IMR-90 (cell line): ENCODE results near the gene TEK. TPM values are rescaled to one million over a fixed set of nuclear protein-coding genes. Genes with fewer than 3 reads are reported as not detected.

Source experiments
- ATAC-seq: fragments of 200-7000 bp; cut with Tn5 transposase; 2 replicates; pipeline ENCODE4 v1.9.1; 2020; ENCODE audit warnings: low read depth, mild to moderate bottlenecking, moderate library complexity
- BruUV-seq: library from RNA; stranded (reverse); fragments of 400-500 nt; replicated peaks from 2 replicates; lab custom pipeline; 2021; lab: Mats Ljungman, UMichigan
- CTCF ChIA-PET: fragments of 300-600 bp; formaldehyde crosslinking; extraction: SDS; loops from one replicate; lab custom pipeline; 2021; ENCODE audit warnings: antibody characterized with exemption; lab: Yijun Ruan, JAX
- POLR2A ChIA-PET: fragments of 300-600 bp; sonication (Branson Sonifier 250); formaldehyde crosslinking; loops from one replicate; lab custom pipeline; 2022; ENCODE audit warnings: antibody characterized with exemption; ENCODE audit not compliant: unreplicated experiment; lab: Charles Lee
- DNase-seq: peaks from one replicate; pipeline ENCODE4 v3.0.0; 2013
- H2AFZ ChIP-seq: replicated peaks from 2 replicates; pipeline ENCODE3; 2013; ENCODE audit warnings: low read length, mild to moderate bottlenecking; ENCODE audit not compliant: poor library complexity
- H2AK5ac ChIP-seq: 2 replicates; pipeline ENCODE4 v1.6.1; 2013; ENCODE audit warnings: low read depth, low read length, inconsistent platforms
- H2AK9ac ChIP-seq: replicated peaks from 2 replicates; pipeline ENCODE3; 2013; ENCODE audit warnings: mild to moderate bottlenecking, low read depth, low read length, moderate library complexity; ENCODE audit not compliant: poor library complexity
- H2BK120ac ChIP-seq: 2 replicates; pipeline ENCODE4 v1.6.1; 2013; ENCODE audit warnings: low read depth, low read length, inconsistent platforms
- H2BK15ac ChIP-seq: 3 replicates; pipeline ENCODE4 v1.6.1; 2013; ENCODE audit warnings: low read depth, low read length, inconsistent platforms
- H2BK20ac ChIP-seq: 2 replicates; pipeline ENCODE4 v1.6.1; 2013; ENCODE audit warnings: low read depth, mild to moderate bottlenecking, inconsistent platforms, low read length, moderate library complexity
- H2BK5ac ChIP-seq: 2 replicates; pipeline ENCODE4 v1.6.1; 2013; ENCODE audit warnings: mild to moderate bottlenecking, low read depth, low read length, inconsistent platforms; ENCODE audit not compliant: poor library complexity, severe bottlenecking
- H3K14ac ChIP-seq: replicated peaks from 2 replicates; pipeline ENCODE4 v1.6.1; 2013; ENCODE audit warnings: low read depth, low read length, inconsistent platforms
- H3K18ac ChIP-seq: 2 replicates; pipeline ENCODE4 v1.6.1; 2013; ENCODE audit warnings: low read depth, low read length, control low read depth
- H3K23ac ChIP-seq: 2 replicates; pipeline ENCODE4 v1.6.1; 2013; ENCODE audit warnings: low read depth, low read length, inconsistent platforms
- H3K27ac ChIP-seq: 2 replicates; pipeline ENCODE4 v1.5.1; 2013; ENCODE audit warnings: mild to moderate bottlenecking, control low read depth, low read length; ENCODE audit not compliant: insufficient read depth
- H3K27me3 ChIP-seq: 2 replicates; pipeline ENCODE4 v1.6.1; 2013; ENCODE audit warnings: low read length; ENCODE audit not compliant: control insufficient read depth, insufficient read depth
- H3K36me3 ChIP-seq: 2 replicates; pipeline ENCODE4 v1.6.1; 2013; ENCODE audit warnings: low read length, mixed read lengths; ENCODE audit not compliant: control insufficient read depth, insufficient read depth
- H3K4ac ChIP-seq: 2 replicates; pipeline ENCODE4 v1.6.1; 2013; ENCODE audit warnings: low read depth, low read length, inconsistent platforms
- H3K4me1 ChIP-seq: 2 replicates; pipeline ENCODE4 v1.6.1; 2013; ENCODE audit warnings: low read length, mixed read lengths; ENCODE audit not compliant: control insufficient read depth, insufficient read depth
- H3K4me2 ChIP-seq: 2 replicates; pipeline ENCODE4 v1.6.1; 2013; ENCODE audit warnings: low read depth, mild to moderate bottlenecking, control low read depth, low read length, moderate library complexity
- H3K4me3 ChIP-seq: 2 replicates; pipeline ENCODE4 v1.5.1; 2013; ENCODE audit warnings: low read depth, mild to moderate bottlenecking, control low read depth, low read length, moderate library complexity; ENCODE audit not compliant: insufficient read depth
- H3K56ac ChIP-seq: 2 replicates; pipeline ENCODE4 v1.6.1; 2013; ENCODE audit warnings: low read length, inconsistent platforms; ENCODE audit not compliant: insufficient read depth; ENCODE audit errors: extremely low read depth
- H3K79me1 ChIP-seq, 2 experiments: 2 replicates each; pipeline ENCODE4 v1.6.1; 2013; ENCODE audit warnings: low read length in 2 of 2, inconsistent platforms in 1 of 2, low read depth in 1 of 2
- H3K9ac ChIP-seq: 2 replicates; pipeline ENCODE4 v1.6.1; 2013; ENCODE audit warnings: low read depth, low read length, control low read depth
- H3K9me1 ChIP-seq: 2 replicates; pipeline ENCODE4 v1.6.1; 2013; ENCODE audit warnings: low read length, inconsistent platforms; ENCODE audit not compliant: insufficient read depth
- H3K9me3 ChIP-seq: 2 replicates; pipeline ENCODE4 v1.6.1; 2013; ENCODE audit warnings: low read length; ENCODE audit not compliant: control insufficient read depth, insufficient read depth
- H4K20me1 ChIP-seq: 2 replicates; pipeline ENCODE4 v1.6.1; 2013; ENCODE audit warnings: low read length, inconsistent platforms; ENCODE audit not compliant: insufficient read depth
- H4K5ac ChIP-seq: 2 replicates; pipeline ENCODE4 v1.6.1; 2013; ENCODE audit warnings: mild to moderate bottlenecking, low read depth, low read length, control low read depth
- H4K8ac ChIP-seq, 2 experiments: 2 replicates each; pipeline ENCODE4 v1.6.1; 2013; ENCODE audit warnings: low read depth in 2 of 2, low read length in 2 of 2, control low read depth in 1 of 2, inconsistent platforms in 1 of 2
- H4K91ac ChIP-seq: 2 replicates; pipeline ENCODE4 v1.6.1; 2013; ENCODE audit warnings: low read depth, low read length, inconsistent platforms; ENCODE audit not compliant: insufficient read depth
- BHLHE40 ChIP-seq: fragments of 150-350 bp; IDR thresholded peaks from 2 replicates; pipeline ENCODE4 v1.6.1; 2016; ENCODE audit warnings: mild to moderate bottlenecking, low read depth, low read length
- CHD1 ChIP-seq: IDR thresholded peaks from 2 replicates; pipeline ENCODE4 v1.6.1; 2012; ENCODE audit warnings: low read depth, low read length, improper control_type of control experiment
- CTCF ChIP-seq: conservative IDR thresholded peaks from 2 replicates; pipeline ENCODE4 v1.5.1; 2012; ENCODE audit warnings: mild to moderate bottlenecking, low read depth, low read length, improper control_type of control experiment
- FOS ChIP-seq: fragments of 150-350 bp; IDR thresholded peaks from 2 replicates; pipeline ENCODE4 v1.6.1; 2016; ENCODE audit warnings: low read depth, low read length
- MAZ ChIP-seq: IDR thresholded peaks from 2 replicates; pipeline ENCODE4 v1.6.1; 2012; ENCODE audit warnings: low read depth, mild to moderate bottlenecking, low read length, improper control_type of control experiment, moderate library complexity, borderline replicate concordance
- MXI1 ChIP-seq: IDR thresholded peaks from 2 replicates; pipeline ENCODE4 v1.6.1; 2012; ENCODE audit warnings: low read depth, mild to moderate bottlenecking, low read length, moderate library complexity, borderline replicate concordance
- NFE2L2 ChIP-seq: fragments of 150-350 bp; IDR thresholded peaks from 2 replicates; pipeline ENCODE4 v1.6.1; 2016; ENCODE audit warnings: low read depth, mild to moderate bottlenecking, low read length
- SMC3 ChIP-seq: fragments of 150-350 bp; IDR thresholded peaks from 2 replicates; pipeline ENCODE4 v1.6.1; 2016; ENCODE audit warnings: low read depth, mild to moderate bottlenecking, antibody characterized with exemption, low read length, moderate library complexity
- USF2 ChIP-seq: fragments of 150-350 bp; IDR thresholded peaks from 2 replicates; pipeline ENCODE4 v1.6.1; 2017; ENCODE audit warnings: mild to moderate bottlenecking, antibody characterized with exemption, low read length, low read depth
- WGBS, 2 experiments: methylation state at CpG; one replicate each; pipeline versions ENCODE4 v1.1.5 to v1.1.7; 2013; ENCODE audit warnings: missing lambda C conversion rate in 2 of 2; ENCODE audit not compliant: insufficient read length in 1 of 2; ENCODE audit errors: extremely low coverage in 2 of 2; 5-methylcytosine and 5-hydroxymethylcytosine counted together
- dilution Hi-C: fragments of 300-500 bp; cut with HindIII; formaldehyde crosslinking; loops from one replicate; pipeline ENCODE4 v1.14.3; 2018; ENCODE audit warnings: low sequenced_read_pairs; ENCODE audit not compliant: unreplicated experiment
- in situ Hi-C: fragments of 300-500 bp; cut with MboI; formaldehyde crosslinking; loops from 3 replicates; pipeline ENCODE4 v1.14.3; 2019; ENCODE audit warnings: low sequenced_read_pairs, inconsistent platforms, mixed read lengths
- intact Hi-C: fragments of 100-400 bp; cut with micrococcal nuclease; formaldehyde crosslinking; loops from 2 replicates; pipeline ENCODE4 v1.10.0; 2022
- polyA plus RNA-seq, 3 experiments: library from polyadenylated mRNA; depleted of rRNA; stranded (reverse); fragments of >200 nt; gene quantifications; 2 replicates each; pipeline ENCODE4 v1.2.3, GENCODE V29; 2012; ENCODE audit warnings: low replicate concordance in 1 of 3
- total RNA-seq: library from RNA; depleted of rRNA; stranded (reverse); fragments of >200 nt; gene quantifications from 2 replicates; pipeline ENCODE4 v1.2.3, GENCODE V29; 2012

Gene TEK
- total and polyA plus RNA-seq, 2 of the 4 experiments (the other 2 are of a cell fraction), result 6.3 to 11.7 TPM

GRCh38 chr9:27151693-27152404 is 42.8 kb downstream of the TEK start:
- Histone ChIP-seq H4K5ac (peak overlapping the region; percentile 90; the same call in 1 of the 2 replicates), H3K9ac (peak overlapping the region; percentile 40; the same call in 1 of the 2 replicates), H3K36me3 (no peaks in the 10 kb centered on the region), H3K14ac (peak overlapping the region; percentile 65), H2BK120ac (peak overlapping the region; percentile 95), H4K8ac (peak overlapping the region; percentile 22 to 91), H3K4me1 (peaks cover 24% of the 10 kb centered on the region), H2BK15ac (peak overlapping the region; percentile 63; the same call in 1 of the 3 replicates), H3K4me3 (no peak overlapping the region), H3K56ac (peak overlapping the region; percentile 48), H3K27ac (peak overlapping the region; percentile 90), H2BK20ac (peak overlapping the region; percentile 87), H3K4me2 (peak overlapping the region; percentile 10; the same call in 1 of the 2 replicates), H3K4ac (peak overlapping the region; percentile 98), H4K20me1 (no peaks in the 10 kb centered on the region), H3K9me1 (peaks cover 13% of the 10 kb centered on the region), H3K27me3 (no peaks in the 10 kb centered on the region), H2AK5ac (peak overlapping the region; percentile 94), H2AFZ (no peak overlapping the region), H3K79me1 (peaks cover 0 to 27% of the 10 kb centered on the region in 2 experiments; a peak in 2 of 4 replicates), H3K9me3 (no peaks in the 10 kb centered on the region), H3K18ac (peak overlapping the region; percentile 95), H4K91ac (peak overlapping the region; percentile 51), H2AK9ac (no peak overlapping the region), H2BK5ac (peak overlapping the region; percentile 97), H3K23ac (peak overlapping the region; percentile 73)
- no peak for TF ChIP-seq NFE2L2
- no peak for TF ChIP-seq FOS
- TF ChIP-seq USF2, result no peak
- TF ChIP-seq BHLHE40, result no peak
- no peak for TF ChIP-seq SMC3
- TF ChIP-seq MXI1, result no peak
- TF ChIP-seq CTCF, result no peak
- no peak for TF ChIP-seq CHD1
- TF ChIP-seq MAZ, result no peak
- peak; percentile 27 for ATAC-seq
- CTCF ChIA-PET, result no interaction called here
- intact Hi-C loops, result loop anchor here (2.0 to 5.0 kb wide), 3 partner anchors 17 to 120 kb away; no protein-coding TSS in a partner anchor
- DNase-seq, result peak; percentile 53
- no CpG with 5 or more reads among the region's 8 CpGs for WGBS, 2 experiments
- in situ Hi-C loops, result no loop called here
- no TSS peak for BruUV-seq
- POLR2A ChIA-PET, result interaction anchor here (0.6 kb wide), 1 partner anchor 26 kb away, joined by 3 read pairs; no protein-coding TSS in a partner anchor
- dilution Hi-C loops, result no loop called here
